GM12878 (cell line): ENCODE results near the gene VPS26B. TPM values are rescaled to one million over a fixed set of nuclear protein-coding genes. Genes with fewer than 3 reads are reported as not detected.

Source experiments
- ATAC-seq: fragments of 200-7000 bp; cut with Tn5 transposase; 3 replicates; pipeline ENCODE4 v1.9.1; 2020; ENCODE audit warnings: mild to moderate bottlenecking, moderate library complexity
- BruUV-seq: library from RNA; stranded (reverse); fragments of 400-500 nt; replicated peaks from 2 replicates; lab custom pipeline; 2021; lab: Mats Ljungman, UMichigan
- CTCF ChIA-PET: fragments of 300-600 bp; sonication (Branson Sonifier 250); formaldehyde crosslinking; extraction: SDS; loops from one replicate; lab custom pipeline; 2021; ENCODE audit warnings: inconsistent platforms; lab: Yijun Ruan, JAX
- POLR2A ChIA-PET: fragments of 350-600 bp; formaldehyde crosslinking; extraction: SDS; loops from one replicate; lab custom pipeline; 2021; ENCODE audit warnings: inconsistent platforms; lab: Charles Lee
- RAD21 ChIA-PET: fragments of 300-600 bp; sonication (Branson Sonifier 250); formaldehyde crosslinking; loops from one replicate; lab custom pipeline; 2023; ENCODE audit warnings: antibody characterized with exemption; ENCODE audit not compliant: unreplicated experiment; lab: Charles Lee
- SMC1A ChIA-PET: fragments of 300-600 bp; sonication (Branson Sonifier 250); formaldehyde crosslinking; loops from one replicate; lab custom pipeline; 2023; ENCODE audit not compliant: unreplicated experiment, uncharacterized antibody; lab: Charles Lee
- DNase-seq: peaks from one replicate; pipeline ENCODE4 v3.0.0-alpha.2; 2011; ENCODE audit warnings: low read depth, low spot score
- FAIRE-seq: peaks from 3 replicates; lab custom pipeline; 2011; peaks lifted over from hg19 to GRCh38; lab: Jason Lieb, UNC
- H2AFZ ChIP-seq: 2 replicates; pipeline ENCODE4 v1.6.0; 2011; ENCODE audit warnings: low read depth, low read length, control low read depth; ENCODE audit not compliant: control insufficient read depth
- H3K27ac ChIP-seq: 2 replicates; pipeline ENCODE4 v1.5.1; 2011; ENCODE audit warnings: control low read depth; ENCODE audit not compliant: control insufficient read depth, insufficient read depth
- H3K27me3 ChIP-seq, 2 experiments: replicated peaks in 1 of 2; 2 replicates each; pipeline versions ENCODE4 v1.6.0 to v1.6.1; 2011; ENCODE audit warnings: low read length in 1 of 2; ENCODE audit not compliant: control insufficient read depth in 2 of 2, insufficient read depth in 2 of 2
- H3K36me3 ChIP-seq, 2 experiments: 2 replicates each; pipeline ENCODE4 v1.5.1; 2011; ENCODE audit warnings: low read length in 1 of 2; ENCODE audit not compliant: control insufficient read depth in 2 of 2, insufficient read depth in 2 of 2
- H3K4me1 ChIP-seq: 2 replicates; pipeline ENCODE4 v1.6.1; 2011; ENCODE audit warnings: mild to moderate bottlenecking, low read length, moderate library complexity, mixed read lengths; ENCODE audit not compliant: control insufficient read depth, insufficient read depth
- H3K4me2 ChIP-seq: 2 replicates; pipeline ENCODE4 v1.6.0; 2011; ENCODE audit warnings: control low read depth; ENCODE audit not compliant: control insufficient read depth, insufficient read depth
- H3K4me3 ChIP-seq: fragments of 200-600 bp; sonication (generic); 2 replicates; pipeline ENCODE4 v1.5.1; 2016
- H3K79me2 ChIP-seq: 2 replicates; pipeline ENCODE4 v1.6.0; 2011; ENCODE audit warnings: low read length; ENCODE audit not compliant: control insufficient read depth, insufficient read depth
- H3K9ac ChIP-seq: 2 replicates; pipeline ENCODE4 v1.8.0; 2011; ENCODE audit warnings: low read length, control low read depth, mixed read lengths; ENCODE audit not compliant: control insufficient read depth, insufficient read depth
- H3K9me3 ChIP-seq: replicated peaks from 3 replicates; pipeline ENCODE4 v1.5.1; 2011; ENCODE audit warnings: mild to moderate bottlenecking, low read length; ENCODE audit not compliant: control insufficient read depth, insufficient read depth
- H4K20me1 ChIP-seq: 2 replicates; pipeline ENCODE4 v1.6.0; 2011; ENCODE audit not compliant: control insufficient read depth, insufficient read depth
- BCL11A ChIP-seq: IDR thresholded peaks from 2 replicates; pipeline ENCODE4 v1.6.1; 2011; ENCODE audit warnings: low read depth, low read length
- BMI1 ChIP-seq: fragments of 450-650 bp; IDR thresholded peaks from 2 replicates; pipeline ENCODE4 v1.6.1; 2016; ENCODE audit warnings: mild to moderate bottlenecking, moderate library complexity, borderline replicate concordance
- CEBPZ ChIP-seq: fragments of 150-350 bp; IDR thresholded peaks from 2 replicates; pipeline ENCODE4 v1.6.1; 2016; ENCODE audit warnings: low read depth, low read length
- EED ChIP-seq: sonication (generic); IDR thresholded peaks from 2 replicates; pipeline ENCODE4 v1.6.1; 2016; ENCODE audit warnings: antibody characterized with exemption, low read depth
- HDGF ChIP-seq: fragments of 450-650 bp; IDR thresholded peaks from 2 replicates; pipeline ENCODE4 v1.6.1; 2016; ENCODE audit warnings: antibody characterized with exemption
- IRF3 ChIP-seq: fragments of 450-650 bp; IDR thresholded peaks from 2 replicates; pipeline ENCODE4 v1.6.1; 2014; ENCODE audit warnings: mild to moderate bottlenecking
- JUND ChIP-seq: IDR thresholded peaks from 2 replicates; pipeline ENCODE4 v1.6.1; 2012; ENCODE audit warnings: low read depth, mild to moderate bottlenecking, low read length, improper control_type of control experiment, moderate library complexity
- LARP7 ChIP-seq: fragments of 450-650 bp; IDR thresholded peaks from 2 replicates; pipeline ENCODE4 v1.6.1; 2017; ENCODE audit warnings: mild to moderate bottlenecking
- MXI1 ChIP-seq: fragments of 150-350 bp; IDR thresholded peaks from 2 replicates; pipeline ENCODE4 v1.6.1; 2011; ENCODE audit warnings: low read depth, mild to moderate bottlenecking, inconsistent platforms, low read length, improper control_type of control experiment
- MYB ChIP-seq: fragments of 150-350 bp; IDR thresholded peaks from 2 replicates; pipeline ENCODE4 v1.6.1; 2014; ENCODE audit warnings: mild to moderate bottlenecking, low read depth, low read length, borderline replicate concordance
- NR2F1 ChIP-seq: fragments of 450-650 bp; conservative IDR thresholded peaks from 2 replicates; pipeline ENCODE4 v1.6.1; 2017; ENCODE audit warnings: mild to moderate bottlenecking
- NRF1 ChIP-seq: conservative IDR thresholded peaks from 2 replicates; pipeline ENCODE4 v1.6.1; 2011; ENCODE audit warnings: mild to moderate bottlenecking, low read depth, low read length, improper control_type of control experiment
- RAD21 ChIP-seq: IDR thresholded peaks from 2 replicates; pipeline ENCODE4 v1.6.1; 2011; ENCODE audit warnings: mild to moderate bottlenecking, low read depth, low read length, moderate library complexity; ENCODE audit not compliant: insufficient read depth
- RB1 ChIP-seq: fragments of 450-650 bp; formaldehyde crosslinking; IDR thresholded peaks from 2 replicates; pipeline ENCODE4 v1.6.1; 2017; ENCODE audit warnings: mild to moderate bottlenecking, borderline replicate concordance
- RFX5 ChIP-seq: IDR thresholded peaks from 2 replicates; pipeline ENCODE4 v1.6.1; 2011; ENCODE audit warnings: low read depth, low read length, improper control_type of control experiment
- SMAD5 ChIP-seq: IDR thresholded peaks from 2 replicates; pipeline ENCODE4 v1.6.1; 2016; ENCODE audit warnings: antibody characterized with exemption, low read depth
- SREBF1 ChIP-seq: IDR thresholded peaks from 2 replicates; pipeline ENCODE4 v1.6.1; 2012; ENCODE audit warnings: mild to moderate bottlenecking, low read length
- WGBS: methylation state at CpG from one replicate; pipeline ENCODE4 v1.1.6; 2016; ENCODE audit warnings: low lambda C conversion rate; ENCODE audit not compliant: insufficient replicate concordance, insufficient coverage; ENCODE audit errors: missing lambda C conversion rate; 5-methylcytosine and 5-hydroxymethylcytosine counted together
- in situ Hi-C: fragments of 300-500 bp; cut with MboI; formaldehyde crosslinking; loops from 9 replicates; pipeline ENCODE4 v1.14.3; 2018; ENCODE audit warnings: mixed read lengths
- intact Hi-C: fragments of 100-400 bp; cut with micrococcal nuclease; formaldehyde crosslinking; loops from one replicate; pipeline ENCODE4 v1.14.2; 2022; ENCODE audit not compliant: unreplicated experiment
- polyA plus RNA-seq, 11 experiments: library from polyadenylated mRNA; depleted of rRNA in 4 of 11; unstranded in 6 of 11; stranded (reverse) in 5 of 11; fragments of >200 nt; fragmentation: Nextera tagmentation in 4 of 11; fragmentation: Illumina TruSeq in 1 of 11; extraction: Ambion mirVana in 4 of 11; extraction: Trizol in 1 of 11; gene quantifications; 1 replicate in 1 of 11; 2 replicates in 10 of 11; pipeline versions ENCODE4 v1.2.1 to v1.2.3, GENCODE V29; 2011 to 2016; ENCODE audit warnings: inconsistent platforms in 2 of 11, missing spikeins in 2 of 11, low read depth in 1 of 11
- total RNA-seq, 4 experiments: library from RNA; depleted of rRNA in 3 of 4; stranded (reverse); fragments of >200 nt in 3 of 4; fragmentation: Illumina TruSeq in 1 of 4; extraction: Trizol in 1 of 4; gene quantifications; 2 replicates each; pipeline versions ENCODE4 v1.2.1 to v1.2.3, GENCODE V29; 2013 to 2021

Gene VPS26B
- total and polyA plus RNA-seq, 10 of the 15 experiments (the other 5 are each of a cell fraction or from before 2014, with no cell fraction given): 1.6 to 26.9 (median 13.3) TPM

DNA sequence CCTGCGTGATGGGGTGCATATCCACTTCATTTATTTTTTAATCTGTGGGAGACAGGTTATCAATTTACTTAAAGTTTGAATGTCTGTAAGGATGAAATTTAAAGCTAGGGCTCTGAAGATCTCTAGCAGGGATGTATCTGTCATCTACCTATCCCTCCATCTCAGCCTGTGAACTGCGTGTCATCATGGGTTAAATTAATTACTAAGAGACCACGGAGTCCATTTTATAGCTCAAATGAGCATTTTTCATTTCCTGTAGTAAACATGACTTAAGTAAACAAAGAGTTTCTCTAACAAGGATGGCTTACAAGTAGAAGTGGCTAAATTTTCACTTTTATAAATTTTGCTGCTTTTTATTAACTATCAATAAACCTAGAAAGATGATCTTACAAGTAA is 48.8 kb downstream of the VPS26B start:
- POLR2A ChIA-PET: interaction anchor here (0.6 kb wide), 1 partner anchor 87 kb away, joined by 4 read pairs; no protein-coding TSS in a partner anchor
- Histone ChIP-seq H3K27me3 (peaks cover 10 to 25% of the 10 kb centered on the region in 2 experiments), H3K9ac (no peak overlapping the region), H3K27ac (no peak overlapping the region), H3K4me3 (no peak overlapping the region), H4K20me1 (no peaks in the 10 kb centered on the region), H2AFZ (no peak overlapping the region), H3K9me3 (no peaks in the 10 kb centered on the region; the same call in 2 of the 3 replicates), H3K4me2 (no peak overlapping the region), H3K79me2 (no peaks in the 10 kb centered on the region), H3K4me1 (peaks cover 6% of the 10 kb centered on the region), H3K36me3 (no peaks in the 10 kb centered on the region)
- intact Hi-C loops (no loop called here), in situ Hi-C loops (no loop called here)
- no peak for FAIRE-seq
- no peak for ATAC-seq
- RAD21 ChIA-PET: no interaction called here
- TF ChIP-seq NRF1 (no peak), BCL11A (no peak), SMAD5 (no peak), JUND (no peak), RFX5 (no peak), RB1 (no peak), BMI1 (no peak), RAD21 (no peak), LARP7 (no peak), EED (no peak)
- no peak for DNase-seq
- CTCF ChIA-PET: interaction anchor here (1.0 to 2.8 kb wide), 2 partner anchors 11 to 12 kb away, joined by 3 to 15 read pairs; no protein-coding TSS in a partner anchor
- SMC1A ChIA-PET: interaction anchor here (0.7 to 1.9 kb wide), 3 partner anchors 10 to 22 kb away, joined by 3 read pairs; no protein-coding TSS in a partner anchor
- WGBS: 73% methylated on average over 3 of the region's 3 CpGs
- BruUV-seq: no TSS peak

- WGBS: 19% methylated on average over 5 of the region's 5 CpGs
- no peaks in the 10 kb centered on the region for H4K20me1 ChIP-seq
- H3K9me3 ChIP-seq: no peaks in the 10 kb centered on the region; the same call in 2 of the 3 replicates
- ChIA-PET SMC1A (no interaction called here), CTCF (interaction anchor here (0.6 kb wide), 1 partner anchor 67 kb away, joined by 3 read pairs; no protein-coding TSS in a partner anchor), RAD21 (no interaction called here), POLR2A (no interaction called here)
- no peak overlapping the region for H3K27ac ChIP-seq
- H3K36me3 ChIP-seq: no peaks in the 10 kb centered on the region
- ATAC-seq (no peak), DNase-seq (no peak), FAIRE-seq (no peak)
- no TSS peak for BruUV-seq
- H3K4me2 ChIP-seq: peak overlapping the region; percentile 81
- H3K4me1 ChIP-seq: peaks cover 6% of the 10 kb centered on the region
- H2AFZ ChIP-seq: no peak overlapping the region
- H3K79me2 ChIP-seq: no peaks in the 10 kb centered on the region
- H3K27me3 ChIP-seq: peaks cover 10 to 25% of the 10 kb centered on the region in 2 experiments
- H3K4me3 ChIP-seq: peak overlapping the region; percentile 33; the same call in 1 of the 2 replicates
- H3K9ac ChIP-seq: no peak overlapping the region
- in situ Hi-C loops (no loop called here), intact Hi-C loops (no loop called here)
- TF ChIP-seq HDGF (no peak), RAD21 (no peak), IRF3 (no peak), MXI1 (no peak), CEBPZ (no peak), MYB (no peak), SREBF1 (no peak), NR2F1 (no peak)
Observed at GRCh38 chr11:134275188-134275533, 50.7 kb downstream of the VPS26B start.
